GM19193 (cell line): ENCODE results near the gene MICU2.

ENCODE experiments used
- POLR2A ChIP-seq: IDR thresholded peaks from 4 replicates; pipeline ENCODE4 v1.6.1; 2011; ENCODE audit not compliant: insufficient read depth, insufficient read length; ENCODE audit errors: extremely low read depth

The MICU2 gene

GRCh38 chr13:21531455-21531854 is 72.5 kb downstream of the MICU2 start:
- TF ChIP-seq POLR2A: no peak

DNA sequence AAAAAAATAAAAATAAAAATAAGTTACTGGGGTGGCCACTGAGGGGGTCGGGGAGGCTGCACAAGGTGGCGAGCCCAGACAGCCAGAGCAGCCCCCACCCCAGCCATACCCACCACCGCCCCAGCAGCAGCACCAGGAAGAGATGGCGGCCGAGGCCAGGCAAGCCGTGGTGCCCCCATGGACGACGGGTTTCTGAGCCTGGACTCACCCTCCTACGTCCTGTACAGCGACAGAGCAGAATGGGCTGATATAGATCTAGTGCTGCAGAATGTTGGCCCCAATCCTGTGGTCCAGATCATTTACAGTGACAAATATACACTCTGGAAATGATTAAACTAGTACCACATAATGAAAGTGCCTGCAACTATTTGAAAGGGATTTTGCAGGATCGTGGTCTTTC is 73.3 kb downstream of the MICU2 start:
- TF ChIP-seq POLR2A: no peak

DNA sequence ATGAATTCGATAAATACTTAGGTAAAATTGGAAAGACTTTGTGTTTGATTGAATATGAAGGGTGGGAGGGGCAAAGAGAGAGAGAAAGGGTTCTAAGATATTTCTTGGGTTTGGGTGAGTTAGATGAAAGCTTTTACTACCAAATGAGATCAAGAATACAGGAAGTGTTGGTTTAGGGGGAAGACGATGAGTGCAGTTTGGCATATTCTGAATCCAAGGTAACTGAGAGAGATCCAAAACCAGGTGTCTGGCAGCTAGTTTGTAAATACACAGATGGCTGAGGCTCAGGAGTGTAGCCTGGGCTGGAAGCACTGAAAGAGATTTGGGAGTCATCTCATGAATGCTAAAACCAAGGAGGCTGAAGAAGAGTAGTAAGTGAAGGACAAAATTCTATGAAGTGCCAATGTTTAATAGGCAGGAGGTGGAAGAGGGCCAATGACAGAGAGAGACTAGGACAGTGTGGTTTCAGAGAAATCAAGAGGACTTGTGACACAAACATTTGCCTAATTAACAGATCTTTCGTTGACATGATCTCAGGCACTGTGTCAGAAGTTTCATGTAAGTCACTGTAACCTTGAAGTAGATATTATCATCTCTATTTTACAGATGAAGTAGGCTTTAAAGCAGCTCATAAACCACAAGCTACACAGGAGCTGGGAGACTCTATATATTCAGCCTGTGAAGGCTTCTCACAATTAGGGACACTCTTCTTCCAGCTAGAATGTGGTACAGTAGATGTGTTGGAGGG is 74.7 kb downstream of the MICU2 start:
- TF ChIP-seq POLR2A: no peak

- no peak for TF ChIP-seq POLR2A
Observed at GRCh38 chr13:21528616-21529015, 75.4 kb downstream of the MICU2 start.

DNA sequence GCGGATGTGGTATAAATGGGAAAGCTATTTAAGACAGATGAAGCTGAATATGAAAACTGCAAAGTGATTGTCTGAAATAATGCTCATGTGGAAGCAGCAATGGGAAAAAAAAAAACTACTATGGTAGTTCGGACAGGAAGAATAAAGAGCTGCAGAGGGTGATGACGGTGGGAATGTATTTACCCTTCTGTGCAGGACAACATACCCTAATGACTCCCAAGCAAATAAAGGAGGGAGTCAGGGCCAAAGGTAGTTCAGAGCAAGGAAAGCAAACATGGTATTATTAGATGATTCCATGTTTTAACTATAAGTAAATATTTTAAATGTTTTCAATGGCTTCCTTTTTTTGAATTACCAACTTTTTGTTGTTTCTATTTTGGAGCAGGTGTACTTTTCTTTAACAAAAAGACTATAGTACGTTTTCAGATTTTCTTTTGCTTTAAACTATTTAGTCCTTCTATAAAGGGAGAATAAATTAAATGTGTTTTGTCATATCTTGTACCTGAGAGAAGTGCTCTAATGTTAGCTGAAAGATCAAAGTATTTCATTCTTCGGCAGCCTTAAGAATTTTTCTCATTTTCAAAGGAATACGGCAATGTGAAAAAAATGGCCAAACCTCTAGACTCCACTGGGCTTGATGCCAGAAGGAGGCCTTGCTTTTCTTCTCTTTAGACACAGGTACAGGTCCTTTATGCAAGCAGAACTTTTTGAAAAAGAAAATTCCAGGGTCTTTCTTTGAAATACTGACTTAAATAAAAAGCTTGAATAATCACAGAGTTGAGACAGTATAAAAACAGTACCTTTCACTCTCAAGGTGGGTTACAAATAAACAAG is 77.0 kb downstream of the MICU2 start:
- no peak for TF ChIP-seq POLR2A

DNA sequence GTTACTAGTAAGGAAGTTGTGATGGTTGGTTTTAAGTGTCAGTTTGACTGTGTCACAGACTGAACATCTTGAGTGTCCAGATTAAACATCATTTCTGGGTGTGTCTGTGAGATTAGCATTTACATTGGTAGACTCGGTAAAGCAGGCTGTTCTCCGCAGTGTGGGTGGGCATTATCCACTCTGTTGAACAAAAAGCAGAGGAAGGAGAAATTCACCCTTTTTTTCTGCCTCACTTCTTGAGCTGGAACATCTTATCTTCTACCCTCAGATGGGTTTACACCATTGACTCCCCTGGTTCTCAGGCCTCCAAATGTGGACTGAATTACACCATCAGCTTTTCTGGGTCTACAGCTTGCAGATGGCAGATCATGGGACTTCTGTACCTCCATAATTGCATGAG is 81.1 kb downstream of the MICU2 start:
- no peak for TF ChIP-seq POLR2A

DNA sequence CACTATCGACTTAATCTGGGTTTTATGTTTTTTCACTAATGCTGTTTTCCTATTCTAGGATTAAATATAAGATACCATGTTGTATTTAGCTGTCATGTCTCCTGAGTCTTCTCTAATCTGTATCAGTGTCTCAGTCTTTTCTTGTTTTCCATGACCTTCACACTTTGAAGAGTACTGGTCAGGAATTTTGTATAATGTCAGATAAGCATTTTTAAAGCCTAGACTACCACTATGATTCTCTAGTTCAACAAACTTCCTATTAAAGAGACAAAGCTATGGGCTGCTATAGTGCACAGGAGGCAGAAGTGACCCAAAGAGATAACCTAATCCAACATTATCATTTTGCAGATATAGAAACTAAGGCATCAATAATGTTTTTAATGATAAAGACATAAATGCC is 81.8 kb downstream of the MICU2 start:
- no peak for TF ChIP-seq POLR2A

GRCh38 chr13:21518617-21519144 is 85.3 kb downstream of the MICU2 start:
- TF ChIP-seq POLR2A: no peak

DNA sequence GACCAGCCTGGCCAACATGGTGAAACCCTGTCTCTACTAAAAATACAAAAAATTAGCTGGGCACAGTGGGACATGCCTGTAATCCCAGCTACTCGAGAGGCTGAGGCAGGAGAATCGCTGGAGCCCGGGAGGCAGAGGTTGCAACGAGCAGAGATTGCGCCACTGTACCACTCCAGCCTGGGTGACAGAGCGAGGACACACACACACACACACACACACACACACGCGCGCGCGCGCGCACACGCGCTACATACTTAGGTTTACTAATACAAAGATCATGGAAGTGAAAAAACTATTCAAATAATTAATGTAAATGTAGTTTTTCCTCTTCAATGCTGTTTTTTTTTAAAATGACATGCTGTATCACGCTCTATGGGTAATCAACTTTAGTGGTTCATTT is 86.4 kb downstream of the MICU2 start:
- no peak for TF ChIP-seq POLR2A

- no peak for TF ChIP-seq POLR2A
Observed at GRCh38 chr13:21516805-21517204, 87.2 kb downstream of the MICU2 start.

DNA sequence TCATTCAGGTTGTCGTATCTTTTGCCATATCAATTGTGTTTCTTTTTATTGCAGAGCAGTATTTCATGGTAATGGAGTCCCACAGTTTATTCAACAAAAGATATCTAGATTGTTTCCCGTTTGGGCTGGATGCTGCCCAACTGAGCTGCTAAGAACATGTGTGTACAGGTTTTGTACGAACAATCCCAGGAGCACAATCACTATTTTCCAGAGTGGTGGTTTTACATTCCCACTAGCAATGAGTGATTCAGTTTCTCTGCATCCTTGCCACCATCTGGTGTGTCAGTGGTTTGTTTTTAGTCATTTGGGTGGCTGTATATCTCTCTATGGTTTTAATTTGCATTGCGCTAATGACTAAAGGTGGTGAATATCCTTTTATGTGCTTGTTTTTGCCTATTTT is 92.1 kb downstream of the MICU2 start:
- TF ChIP-seq POLR2A: no peak

DNA sequence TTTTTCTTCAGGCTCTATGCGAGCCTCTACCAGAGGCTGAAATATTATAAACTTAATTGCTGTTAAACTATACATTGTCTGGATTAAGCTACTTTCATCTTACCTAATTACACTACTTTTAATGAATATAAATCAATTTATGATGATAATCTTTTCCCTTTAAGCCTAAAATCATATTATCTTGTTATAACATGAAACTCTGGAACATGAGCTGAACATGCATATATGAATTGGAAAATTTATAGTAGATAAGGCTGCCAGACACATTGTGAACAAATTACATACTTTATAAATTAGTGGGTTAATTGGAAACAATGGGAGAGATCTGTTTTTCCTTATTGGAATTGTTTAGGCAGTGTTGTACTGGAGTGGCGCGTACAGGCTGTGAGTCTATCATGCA is 99.6 kb downstream of the MICU2 start:
- no peak for TF ChIP-seq POLR2A

GRCh38 chr13:21501686-21502085 is 102.3 kb downstream of the MICU2 start:
- TF ChIP-seq POLR2A: no peak

- no peak for TF ChIP-seq POLR2A
Observed at GRCh38 chr13:21486322-21486721, 117.6 kb downstream of the MICU2 start.

DNA sequence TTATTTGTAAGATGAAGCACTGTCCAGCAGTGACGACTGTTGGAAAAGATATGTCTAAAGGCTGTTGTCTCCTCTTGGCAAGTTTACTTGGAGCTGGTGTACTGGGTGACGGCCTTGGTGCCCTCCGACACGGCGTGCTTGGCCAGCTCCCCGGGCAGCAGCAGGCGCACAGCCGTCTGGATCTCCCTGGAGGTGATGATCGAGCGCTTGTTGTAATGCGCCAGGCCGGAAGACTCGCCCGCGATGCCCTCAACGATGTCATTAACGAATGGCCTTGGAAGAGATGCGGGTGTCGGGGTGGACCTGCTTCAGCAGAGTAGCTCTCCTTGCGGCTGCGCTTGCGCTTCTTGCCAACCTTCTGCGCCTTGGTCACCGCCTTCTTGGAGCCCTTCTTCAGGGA is 120.2 kb downstream of the MICU2 start:
- TF ChIP-seq POLR2A: no peak

DNA sequence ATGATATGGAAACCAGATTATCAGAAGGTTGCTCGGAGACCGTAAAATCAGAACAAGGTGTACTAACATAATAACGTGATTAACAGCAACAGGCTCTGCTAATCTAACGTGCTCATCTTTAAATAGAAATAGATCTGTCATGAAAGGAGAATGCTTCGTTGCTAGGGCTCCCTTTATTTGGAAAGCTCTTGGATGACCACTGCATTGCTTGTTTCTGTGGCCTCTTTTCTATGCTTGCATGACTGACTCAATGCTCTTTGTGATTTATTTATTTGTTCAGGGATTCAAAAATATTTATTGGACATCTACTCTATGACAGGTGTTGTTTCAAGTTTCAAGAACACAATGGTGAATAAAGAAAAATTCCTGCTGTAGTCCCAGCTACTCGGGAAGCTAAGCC is 122.6 kb downstream of the MICU2 start:
- TF ChIP-seq POLR2A: no peak
